OCI-LY7 (cell line): ENCODE data around the gene COL15A1. TPM values are rescaled to one million over a fixed set of nuclear protein-coding genes. Genes with fewer than 3 reads are reported as not detected.

ENCODE experiments used
- BruUV-seq: library from RNA; stranded (reverse); fragments of 400-500 nt; replicated peaks from 2 replicates; lab custom pipeline; 2021; lab: Mats Ljungman, UMichigan
- CTCF ChIA-PET: fragments of 300-600 bp; sonication (Branson Sonifier 250); formaldehyde crosslinking; loops from one replicate; lab custom pipeline; 2022; ENCODE audit warnings: antibody characterized with exemption; ENCODE audit not compliant: unreplicated experiment; lab: Charles Lee
- POLR2A ChIA-PET: fragments of 300-600 bp; sonication (Branson Sonifier 250); formaldehyde crosslinking; loops from one replicate; lab custom pipeline; 2022; ENCODE audit warnings: antibody characterized with exemption; lab: Charles Lee
- DNase-seq: peaks from one replicate; pipeline ENCODE4 v3.0.0-alpha.2; 2015; ENCODE audit warnings: low spot score
- H2AFZ ChIP-seq: fragments of 200-600 bp; sonication (generic), shearing (Covaris generic); 2 replicates; pipeline ENCODE4 v1.6.1; 2014; ENCODE audit warnings: mild to moderate bottlenecking, antibody characterized with exemption, low read length, moderate library complexity
- H3K27ac ChIP-seq: fragments of 200-600 bp; sonication (generic); 2 replicates; pipeline ENCODE4 v1.5.1; 2014; ENCODE audit warnings: mixed run types, low read depth, mild to moderate bottlenecking, moderate library complexity, low read length, inconsistent platforms; ENCODE audit not compliant: poor library complexity, severe bottlenecking
- H3K36me3 ChIP-seq: fragments of 200-600 bp; sonication (generic); 2 replicates; pipeline ENCODE4 v1.6.1; 2014; ENCODE audit warnings: mild to moderate bottlenecking, antibody characterized with exemption, low read length, moderate library complexity, mixed read lengths; ENCODE audit not compliant: insufficient read depth
- H3K4me1 ChIP-seq: fragments of 200-600 bp; sonication (generic); 2 replicates; pipeline ENCODE4 v1.5.1; 2014; ENCODE audit warnings: mild to moderate bottlenecking, low read length; ENCODE audit not compliant: insufficient read depth, poor library complexity, severe bottlenecking
- H3K4me2 ChIP-seq: fragments of 200-600 bp; sonication (generic); 2 replicates; pipeline ENCODE4 v1.6.1; 2014; ENCODE audit warnings: mild to moderate bottlenecking, low read length
- H3K4me3 ChIP-seq: fragments of 200-600 bp; sonication (generic); 2 replicates; pipeline ENCODE4 v1.5.1; 2014; ENCODE audit warnings: mild to moderate bottlenecking, low read depth, low read length; ENCODE audit not compliant: poor library complexity, severe bottlenecking
- H3K79me2 ChIP-seq: fragments of 200-600 bp; sonication (generic); 2 replicates; pipeline ENCODE4 v1.6.1; 2016; ENCODE audit warnings: low read depth, mild to moderate bottlenecking, low read length, moderate library complexity, mixed read lengths; ENCODE audit not compliant: insufficient read depth
- H3K9me2 ChIP-seq: fragments of 200-600 bp; sonication (generic); 2 replicates; pipeline ENCODE4 v1.6.1; 2016; ENCODE audit warnings: mild to moderate bottlenecking, low read length, mixed read lengths; ENCODE audit not compliant: insufficient read depth
- H3K9me3 ChIP-seq: fragments of 200-600 bp; sonication (generic); 2 replicates; pipeline ENCODE4 v1.6.1; 2014; ENCODE audit warnings: mild to moderate bottlenecking, mixed run types, low read length, mixed read lengths
- H4K20me1 ChIP-seq: fragments of 200-600 bp; sonication (generic); 2 replicates; pipeline ENCODE4 v1.6.1; 2014; ENCODE audit warnings: mild to moderate bottlenecking, antibody characterized with exemption, low read length, moderate library complexity, mixed read lengths; ENCODE audit not compliant: insufficient read depth
- CTCF ChIP-seq: fragments of 200-600 bp; sonication (generic); conservative IDR thresholded peaks from 2 replicates; pipeline ENCODE4 v1.5.1; 2014; ENCODE audit warnings: mild to moderate bottlenecking, antibody characterized with exemption, low read length, moderate library complexity, mixed read lengths
- EZH2phosphoT487 ChIP-seq: fragments of 200-600 bp; sonication (generic); IDR thresholded peaks from 2 replicates; pipeline ENCODE4 v1.6.1; 2018; ENCODE audit warnings: low read depth, borderline replicate concordance, mild to moderate bottlenecking, mixed run types, antibody characterized with exemption, low read length, moderate library complexity, mixed read lengths
- intact Hi-C: fragments of 100-400 bp; cut with micrococcal nuclease; formaldehyde crosslinking; loops from one replicate; pipeline ENCODE4 v1.10.0; 2022; ENCODE audit not compliant: unreplicated experiment
- total RNA-seq, 2 experiments: library from RNA; depleted of rRNA in 1 of 2; stranded (reverse); fragments of >200 nt in 1 of 2; shearing (Covaris generic) in 1 of 2; gene quantifications; 2 replicates each; pipeline ENCODE4 v1.2.3, GENCODE V29; 2014 to 2022

The COL15A1 gene
- total RNA-seq, 2 experiments from 2014 or later: not detected

- H4K20me1 ChIP-seq: no peaks in the 10 kb centered on the region
- peaks cover 4% of the 10 kb centered on the region for H3K4me1 ChIP-seq
- no peak overlapping the region for H3K4me2 ChIP-seq
- TF ChIP-seq EZH2phosphoT487: no peak
- no peak for TF ChIP-seq CTCF
- no peak for DNase-seq
- no peak overlapping the region for H2AFZ ChIP-seq
- no peaks in the 10 kb centered on the region for H3K9me2 ChIP-seq
- BruUV-seq: no TSS peak
- ChIA-PET CTCF (no interaction called here), POLR2A (no interaction called here)
- intact Hi-C loops: loop anchor here (5.0 kb wide), 2 partner anchors 62 to 97 kb away; no protein-coding TSS in a partner anchor
- 0 out of 2 replicates have a peak, but pooled peaks cover 11% of the 10 kb centered on the region for H3K9me3 ChIP-seq
- no peak overlapping the region for H3K4me3 ChIP-seq
- H3K36me3 ChIP-seq: no peaks in the 10 kb centered on the region
- no peaks in the 10 kb centered on the region for H3K79me2 ChIP-seq
- no peak overlapping the region for H3K27ac ChIP-seq
These were observed 61.2 kb downstream of the COL15A1 start for GRCh38 chr9:99004717-99005460.

GRCh38 chr9:99005651-99006050 is 61.9 kb downstream of the COL15A1 start:
- DNase-seq: no peak
- no peak overlapping the region for H2AFZ ChIP-seq
- peaks cover 2% of the 10 kb centered on the region for H3K4me1 ChIP-seq
- no peaks in the 10 kb centered on the region for H3K79me2 ChIP-seq
- H3K9me3 ChIP-seq: peaks cover 16% of the 10 kb centered on the region
- TF ChIP-seq EZH2phosphoT487 (no peak), CTCF (no peak)
- intact Hi-C loops: no loop called here
- ChIA-PET CTCF (no interaction called here), POLR2A (no interaction called here)
- no peak overlapping the region for H3K27ac ChIP-seq
- H3K4me2 ChIP-seq: no peak overlapping the region
- H3K36me3 ChIP-seq: no peaks in the 10 kb centered on the region
- no peaks in the 10 kb centered on the region for H4K20me1 ChIP-seq
- no TSS peak for BruUV-seq
- no peak overlapping the region for H3K4me3 ChIP-seq
- H3K9me2 ChIP-seq: no peaks in the 10 kb centered on the region

- Histone ChIP-seq H3K27ac (no peak overlapping the region), H3K36me3 (no peaks in the 10 kb centered on the region), H4K20me1 (no peaks in the 10 kb centered on the region), H3K4me3 (no peak overlapping the region), H3K4me2 (no peak overlapping the region), H3K79me2 (no peaks in the 10 kb centered on the region), H2AFZ (no peak overlapping the region), H3K9me2 (no peaks in the 10 kb centered on the region), H3K4me1 (no peaks in the 10 kb centered on the region), H3K9me3 (peaks cover 25% of the 10 kb centered on the region)
- no TSS peak for BruUV-seq
- POLR2A ChIA-PET: no interaction called here
- intact Hi-C loops: no loop called here
- no peak for TF ChIP-seq EZH2phosphoT487
- TF ChIP-seq CTCF: no peak
- DNase-seq: no peak
- CTCF ChIA-PET: no interaction called here
These were observed 62.8 kb downstream of the COL15A1 start for GRCh38 chr9:99006511-99006910.
